SH-SY5Y (cell line): ENCODE data around the gene DELE1.

Source experiments
- GATA2 ChIP-seq: IDR thresholded peaks from 2 replicates; pipeline ENCODE4 v1.6.1; 2011; ENCODE audit warnings: mild to moderate bottlenecking, low read depth, low read length
- GATA3 ChIP-seq: IDR thresholded peaks from 2 replicates; pipeline ENCODE4 v1.6.1; 2011; ENCODE audit warnings: low read depth, mild to moderate bottlenecking, low read length, moderate library complexity

DNA sequence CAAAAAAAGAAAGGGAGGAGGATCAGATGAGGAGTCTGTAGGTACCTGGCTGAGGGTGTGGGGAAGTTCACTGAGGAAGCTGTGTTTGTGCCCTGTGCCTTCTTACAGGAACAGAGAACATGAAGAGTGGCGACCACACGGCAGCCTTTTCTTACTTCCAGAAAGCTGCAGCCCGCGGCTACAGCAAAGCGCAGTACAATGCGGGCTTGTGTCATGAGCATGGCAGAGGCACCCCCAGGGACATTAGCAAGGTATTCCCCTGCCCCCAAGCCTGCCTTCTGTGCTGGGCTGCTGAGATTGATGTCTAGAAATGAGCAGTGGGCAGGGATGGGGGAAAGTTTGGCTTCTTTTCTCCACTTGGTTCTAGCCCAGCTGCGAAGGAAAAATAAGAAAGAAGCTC, 9.5 kb downstream of the DELE1 start:
- TF ChIP-seq GATA2 = no peak
- no peak for TF ChIP-seq GATA3
